Measurements from ENCODE around the gene LMO7. TPM values are rescaled to one million over a fixed set of nuclear protein-coding genes. Genes with fewer than 3 reads are reported as not detected.
A peak's percentile ranks its signal among the peaks of the same experiment; 100 is the strongest.

The LMO7 gene
- total and polyA plus RNA-seq, 2 of the 8 experiments (the other 6 are each of a cell fraction or from before 2014, with no cell fraction given), result 8.1 to 28.3 TPM

- TF ChIP-seq, protein P1, sequence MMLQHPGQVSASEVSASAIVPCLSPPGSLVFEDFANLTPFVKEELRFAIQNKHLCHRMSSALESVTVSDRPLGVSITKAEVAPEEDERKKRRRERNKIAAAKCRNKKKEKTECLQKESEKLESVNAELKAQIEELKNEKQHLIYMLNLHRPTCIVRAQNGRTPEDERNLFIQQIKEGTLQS (IDR thresholded peaks at IDR 0.05; ENCODE audit: insufficient read depth, low read depth, low read length), result no peak
- TF ChIP-seq KDM1A (IDR thresholded peaks at IDR 0.05; ENCODE audit: borderline replicate concordance, low read length), result no peak
- TF ChIP-seq SP1 (IDR thresholded peaks at IDR 0.05; ENCODE audit: low read depth, low read length), result no peak
- 0 out of 2 replicates have a peak, but pooled peaks have one; percentile 31 for TF ChIP-seq PHF8 (conservative IDR thresholded peaks at IDR 0.05; ENCODE audit: low read depth, low read length)
- TF ChIP-seq POU5F1 (IDR thresholded peaks at IDR 0.05; ENCODE audit: low read depth, low read length), result no peak
- peak; percentile 41; the same call in 1 of the 2 replicates for TF ChIP-seq RBBP5 (IDR thresholded peaks at IDR 0.05; ENCODE audit: borderline replicate concordance, low read depth, low read length)
- no peak for TF ChIP-seq CBX5 (IDR thresholded peaks at IDR 0.05; ENCODE audit: low read depth, low read length)
- TF ChIP-seq ASH2L (IDR thresholded peaks at IDR 0.05; ENCODE audit: low read length), result peak; percentile 70
- no peak for TF ChIP-seq TCF12 (IDR thresholded peaks at IDR 0.05; ENCODE audit: low read depth, low read length)
- no peak for TF ChIP-seq TAF7 (optimal IDR thresholded peaks at IDR 0.05; ENCODE audit: borderline replicate concordance, low read depth, low read length)
Observed at GRCh38 chr13:75636436-75637180, 478 bp downstream of the LMO7 start (continued).
